H9 (cell line): ENCODE results near the gene UTP15. TPM values are rescaled to one million over a fixed set of nuclear protein-coding genes. Genes with fewer than 3 reads are reported as not detected.

ENCODE experiments used
- DNase-seq: peaks from one replicate; pipeline ENCODE4 v3.0.0-alpha.2; 2017
- H2AFZ ChIP-seq: one replicate; pipeline ENCODE4 v1.6.1; 2013; ENCODE audit warnings: mild to moderate bottlenecking, low read length, control low read depth, moderate library complexity
- H2AK5ac ChIP-seq: 2 replicates; pipeline ENCODE4 v1.6.1; 2013; ENCODE audit warnings: low read length, control low read depth, mixed read lengths; ENCODE audit not compliant: insufficient read length
- H2BK120ac ChIP-seq: one replicate; pipeline ENCODE4 v1.6.1; 2013; ENCODE audit warnings: low read depth, mild to moderate bottlenecking, low read length, control low read depth, inconsistent platforms; ENCODE audit not compliant: poor library complexity, severe bottlenecking
- H2BK12ac ChIP-seq: 2 replicates; pipeline ENCODE4 v1.6.1; 2013; ENCODE audit warnings: low read length, control low read depth, mixed read lengths, low read depth; ENCODE audit not compliant: insufficient read length
- H2BK15ac ChIP-seq: 2 replicates; pipeline ENCODE4 v1.6.1; 2013; ENCODE audit warnings: low read depth, low read length, control low read depth
- H2BK20ac ChIP-seq: one replicate; pipeline ENCODE4 v1.6.1; 2013; ENCODE audit warnings: low read depth, mild to moderate bottlenecking, low read length, control low read depth, inconsistent platforms; ENCODE audit not compliant: poor library complexity, severe bottlenecking
- H2BK5ac ChIP-seq: 2 replicates; pipeline ENCODE4 v1.6.1; 2013; ENCODE audit warnings: low read length, control low read depth, mixed read lengths; ENCODE audit not compliant: insufficient read length
- H3K14ac ChIP-seq: 2 replicates; pipeline ENCODE4 v1.6.1; 2013; ENCODE audit warnings: low read length, control low read depth; ENCODE audit not compliant: insufficient read depth
- H3K18ac ChIP-seq: 2 replicates; pipeline ENCODE4 v1.6.1; 2013; ENCODE audit warnings: low read depth, mild to moderate bottlenecking, mixed read lengths, low read length, control low read depth; ENCODE audit not compliant: insufficient read length
- H3K23ac ChIP-seq: 2 replicates; pipeline ENCODE4 v1.6.1; 2013; ENCODE audit warnings: low read length, control low read depth, mixed read lengths, low read depth; ENCODE audit not compliant: insufficient read length
- H3K23me2 ChIP-seq: 2 replicates; pipeline ENCODE4 v1.6.1; 2013; ENCODE audit warnings: low read depth, mild to moderate bottlenecking, mixed read lengths, low read length, control low read depth; ENCODE audit not compliant: insufficient read length, poor library complexity, severe bottlenecking
- H3K27ac ChIP-seq: 2 replicates; pipeline ENCODE4 v1.5.1; 2013; ENCODE audit warnings: low read length, control low read depth, mixed read lengths, low read depth; ENCODE audit not compliant: insufficient read length
- H3K27me3 ChIP-seq: 2 replicates; pipeline ENCODE4 v1.6.1; 2013; ENCODE audit warnings: low read length, control low read depth, inconsistent platforms; ENCODE audit not compliant: insufficient read depth
- H3K4ac ChIP-seq: 2 replicates; pipeline ENCODE4 v1.6.1; 2013; ENCODE audit warnings: low read depth, mild to moderate bottlenecking, control low read depth, inconsistent platforms, low read length, moderate library complexity
- H3K4me1 ChIP-seq: 2 replicates; pipeline ENCODE4 v1.6.1; 2013; ENCODE audit warnings: low read length, control low read depth, inconsistent platforms; ENCODE audit not compliant: insufficient read depth
- H3K4me2 ChIP-seq: 2 replicates; pipeline ENCODE4 v1.6.1; 2013; ENCODE audit warnings: low read length, control low read depth, mixed read lengths; ENCODE audit not compliant: insufficient read length, insufficient read depth
- H3K56ac ChIP-seq: 2 replicates; pipeline ENCODE4 v1.6.1; 2013; ENCODE audit warnings: low read depth, mild to moderate bottlenecking, mixed read lengths, low read length, control low read depth; ENCODE audit not compliant: insufficient read length
- H3K79me1 ChIP-seq: 2 replicates; pipeline ENCODE4 v1.6.1; 2013; ENCODE audit warnings: low read depth, mild to moderate bottlenecking, moderate library complexity, low read length, control low read depth, inconsistent platforms; ENCODE audit not compliant: insufficient read depth, poor library complexity, severe bottlenecking
- H3K79me2 ChIP-seq: 2 replicates; pipeline ENCODE4 v1.6.1; 2013; ENCODE audit warnings: low read length, control low read depth, inconsistent platforms; ENCODE audit not compliant: insufficient read depth
- H3K9ac ChIP-seq: 2 replicates; pipeline ENCODE4 v1.6.1; 2013; ENCODE audit warnings: low read length, control low read depth, mixed read lengths; ENCODE audit not compliant: insufficient read length; ENCODE audit errors: extremely low read depth
- H3K9me3 ChIP-seq: one replicate; pipeline ENCODE4 v1.6.1; 2013; ENCODE audit warnings: low read depth, low read length, inconsistent platforms; ENCODE audit not compliant: control insufficient read depth
- H3T11ph ChIP-seq: one replicate; pipeline ENCODE4 v1.6.1; 2013; ENCODE audit warnings: mild to moderate bottlenecking, low read length, control low read depth, inconsistent platforms
- H4K20me1 ChIP-seq: one replicate; pipeline ENCODE4 v1.6.1; 2013; ENCODE audit not compliant: control insufficient read depth, insufficient read length, insufficient read depth
- H4K5ac ChIP-seq: 2 replicates; pipeline ENCODE4 v1.6.1; 2013; ENCODE audit warnings: low read depth, mild to moderate bottlenecking, mixed read lengths, low read length, control low read depth; ENCODE audit not compliant: insufficient read length
- H4K8ac ChIP-seq: replicated peaks from 2 replicates; pipeline ENCODE4 v1.6.1; 2013; ENCODE audit warnings: low read length, control low read depth, mixed read lengths, low read depth; ENCODE audit not compliant: insufficient read length
- H4K91ac ChIP-seq: 2 replicates; pipeline ENCODE4 v1.6.1; 2013; ENCODE audit warnings: low read depth, mild to moderate bottlenecking, moderate library complexity, mixed read lengths, low read length, control low read depth; ENCODE audit not compliant: insufficient read length
- H3K27ac Mint-ChIP-seq, 3 experiments: 2 replicates in 2 of 3; 3 replicates in 1 of 3; pipeline ENCODE4 v1.8.0; 2020 to 2021; ENCODE audit warnings: mixed read lengths in 3 of 3, mild to moderate bottlenecking in 1 of 3, moderate library complexity in 1 of 3
- H3K27me3 Mint-ChIP-seq: 2 replicates; pipeline ENCODE4 v1.8.0; 2021; ENCODE audit warnings: low read depth, mild to moderate bottlenecking, moderate library complexity, mixed read lengths
- H3K36me3 Mint-ChIP-seq, 3 experiments: 2 replicates in 2 of 3; 3 replicates in 1 of 3; pipeline ENCODE4 v1.8.0; 2020 to 2021; ENCODE audit warnings: low read depth in 3 of 3, mixed read lengths in 3 of 3; ENCODE audit not compliant: insufficient read depth in 1 of 3
- H3K4me1 Mint-ChIP-seq, 2 experiments: 2 replicates each; pipeline ENCODE4 v1.8.0; 2020; ENCODE audit warnings: mixed read lengths in 2 of 2
- H3K4me3 Mint-ChIP-seq, 2 experiments: 2 replicates in 1 of 2; 3 replicates in 1 of 2; pipeline ENCODE4 v1.8.0; 2020 to 2021; ENCODE audit warnings: mild to moderate bottlenecking in 2 of 2, mixed read lengths in 2 of 2, moderate library complexity in 1 of 2
- H3K9me3 Mint-ChIP-seq, 2 experiments: 2 replicates in 1 of 2; 3 replicates in 1 of 2; pipeline ENCODE4 v1.8.0; 2020; ENCODE audit warnings: mild to moderate bottlenecking in 2 of 2, mixed read lengths in 2 of 2, moderate library complexity in 1 of 2
- WGBS: extraction: QIAGEN DNeasy Blood & Tissue Kit; methylation state at CpG from one replicate; pipeline ENCODE4 v1.1.7; 2013; ENCODE audit warnings: missing lambda C conversion rate, low lambda C conversion rate, mixed read lengths; ENCODE audit not compliant: insufficient read length; ENCODE audit errors: extremely low coverage; 5-methylcytosine and 5-hydroxymethylcytosine counted together
- total RNA-seq: library from RNA; stranded (reverse); gene quantifications from 2 replicates; pipeline ENCODE4 v1.2.1, GENCODE V29; 2021
- TF ChIP-seq, protein P1 (sequence below): fragments of 200-600 bp; sonication (generic); conservative IDR thresholded peaks from 3 replicates; pipeline ENCODE4 v1.8.0; 2021; ENCODE audit warnings: antibody characterized with exemption, mild to moderate bottlenecking

UTP15 gene
- total RNA-seq, 1 experiment from 2014 or later = 43.5 TPM

GRCh38 chr5:73564018-73564417, 1.5 kb upstream of the UTP15 start:
- H3K27me3 ChIP-seq = no peaks in the 10 kb centered on the region
- no CpG with 5 or more reads among the region's 3 CpGs for WGBS
- no peak overlapping the region for H2AK5ac ChIP-seq
- H2BK5ac ChIP-seq = no peak overlapping the region
- no peak overlapping the region for H3K4ac ChIP-seq
- H2BK15ac ChIP-seq = no peak overlapping the region
- no peak overlapping the region for H3K23ac ChIP-seq
- H3T11ph ChIP-seq = no peak overlapping the region
- TF ChIP-seq, protein P1, sequence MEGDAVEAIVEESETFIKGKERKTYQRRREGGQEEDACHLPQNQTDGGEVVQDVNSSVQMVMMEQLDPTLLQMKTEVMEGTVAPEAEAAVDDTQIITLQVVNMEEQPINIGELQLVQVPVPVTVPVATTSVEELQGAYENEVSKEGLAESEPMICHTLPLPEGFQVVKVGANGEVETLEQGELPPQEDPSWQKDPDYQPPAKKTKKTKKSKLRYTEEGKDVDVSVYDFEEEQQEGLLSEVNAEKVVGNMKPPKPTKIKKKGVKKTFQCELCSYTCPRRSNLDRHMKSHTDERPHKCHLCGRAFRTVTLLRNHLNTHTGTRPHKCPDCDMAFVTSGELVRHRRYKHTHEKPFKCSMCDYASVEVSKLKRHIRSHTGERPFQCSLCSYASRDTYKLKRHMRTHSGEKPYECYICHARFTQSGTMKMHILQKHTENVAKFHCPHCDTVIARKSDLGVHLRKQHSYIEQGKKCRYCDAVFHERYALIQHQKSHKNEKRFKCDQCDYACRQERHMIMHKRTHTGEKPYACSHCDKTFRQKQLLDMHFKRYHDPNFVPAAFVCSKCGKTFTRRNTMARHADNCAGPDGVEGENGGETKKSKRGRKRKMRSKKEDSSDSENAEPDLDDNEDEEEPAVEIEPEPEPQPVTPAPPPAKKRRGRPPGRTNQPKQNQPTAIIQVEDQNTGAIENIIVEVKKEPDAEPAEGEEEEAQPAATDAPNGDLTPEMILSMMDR = no peak
- H3K14ac ChIP-seq = no peak overlapping the region
- H4K20me1 ChIP-seq = no peaks in the 10 kb centered on the region
- no peak overlapping the region for H2BK120ac ChIP-seq
- Mint-ChIP-seq H3K36me3 (peaks cover 4 to 21% (median 20%) of the 10 kb centered on the region in 3 experiments; a peak in 6 of 7 replicates), H3K27me3 (no peaks in the 10 kb centered on the region), H3K27ac (no peak overlapping the region), H3K4me1 (peaks cover 12 to 15% of the 10 kb centered on the region in 2 experiments), H3K4me3 (peak overlapping the region; percentile 95 to 98), H3K9me3 (no peaks in the 10 kb centered on the region)
- no peak overlapping the region for H2BK12ac ChIP-seq
- peaks cover 4% of the 10 kb centered on the region for H3K23me2 ChIP-seq
- no peak overlapping the region for H3K18ac ChIP-seq
- H4K5ac ChIP-seq = no peak overlapping the region
- H4K91ac ChIP-seq = no peak overlapping the region
- peak overlapping the region; percentile 5 for H3K9ac ChIP-seq
- no peaks in the 10 kb centered on the region for H3K9me3 ChIP-seq
- H3K79me1 ChIP-seq = no peaks in the 10 kb centered on the region
- no peak overlapping the region for H3K27ac ChIP-seq
- no peaks in the 10 kb centered on the region for H3K4me1 ChIP-seq
- H4K8ac ChIP-seq = no peak overlapping the region
- no peak for DNase-seq
- H3K79me2 ChIP-seq = peaks cover 16% of the 10 kb centered on the region
- no peak overlapping the region for H2AFZ ChIP-seq
- H3K4me2 ChIP-seq = peak overlapping the region; percentile 94
- no peak overlapping the region for H3K56ac ChIP-seq
- no peak overlapping the region for H2BK20ac ChIP-seq
